Measurements from ENCODE around the gene PPEF1.

PPEF1 gene, protein sequence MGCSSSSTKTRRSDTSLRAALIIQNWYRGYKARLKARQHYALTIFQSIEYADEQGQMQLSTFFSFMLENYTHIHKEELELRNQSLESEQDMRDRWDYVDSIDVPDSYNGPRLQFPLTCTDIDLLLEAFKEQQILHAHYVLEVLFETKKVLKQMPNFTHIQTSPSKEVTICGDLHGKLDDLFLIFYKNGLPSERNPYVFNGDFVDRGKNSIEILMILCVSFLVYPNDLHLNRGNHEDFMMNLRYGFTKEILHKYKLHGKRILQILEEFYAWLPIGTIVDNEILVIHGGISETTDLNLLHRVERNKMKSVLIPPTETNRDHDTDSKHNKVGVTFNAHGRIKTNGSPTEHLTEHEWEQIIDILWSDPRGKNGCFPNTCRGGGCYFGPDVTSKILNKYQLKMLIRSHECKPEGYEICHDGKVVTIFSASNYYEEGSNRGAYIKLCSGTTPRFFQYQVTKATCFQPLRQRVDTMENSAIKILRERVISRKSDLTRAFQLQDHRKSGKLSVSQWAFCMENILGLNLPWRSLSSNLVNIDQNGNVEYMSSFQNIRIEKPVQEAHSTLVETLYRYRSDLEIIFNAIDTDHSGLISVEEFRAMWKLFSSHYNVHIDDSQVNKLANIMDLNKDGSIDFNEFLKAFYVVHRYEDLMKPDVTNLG

DNA sequence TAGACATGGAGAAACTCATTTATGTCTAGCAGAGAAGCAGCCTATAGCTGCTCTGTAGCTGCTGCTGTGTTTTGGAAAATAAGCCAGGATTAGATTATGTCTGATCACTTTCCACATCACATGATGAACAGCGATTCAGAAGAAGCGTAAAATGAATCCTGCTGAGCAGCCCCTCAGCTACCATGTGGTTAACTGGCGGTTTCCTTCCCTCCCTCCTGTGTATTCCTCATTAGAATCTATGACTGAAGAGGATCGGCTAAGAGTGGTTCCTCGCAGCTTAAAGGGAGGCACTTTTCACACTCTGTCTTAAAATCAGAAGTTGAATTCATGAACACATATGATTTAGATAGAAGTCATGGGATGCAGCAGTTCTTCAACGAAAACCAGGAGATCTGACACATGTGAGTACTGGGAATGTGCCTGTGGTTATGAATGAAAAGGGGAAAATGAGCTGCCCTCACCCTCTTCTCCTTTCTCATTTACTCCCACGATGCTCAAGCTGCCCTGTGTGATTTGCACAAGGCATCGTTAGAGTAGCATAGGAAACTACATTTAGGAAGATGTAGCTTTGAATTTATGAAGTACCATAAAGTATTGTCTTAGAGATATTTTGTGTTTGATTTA lies at the start of gene PPEF1:
Gene PPEF1 (plus strand): TSS at position 220 of the 624 bp plus-strand sequence. CDS start 136 bp downstream, at position 356.
- no peak for DNase-seq (ENCODE audit: low read depth, low spot score)

DNA sequence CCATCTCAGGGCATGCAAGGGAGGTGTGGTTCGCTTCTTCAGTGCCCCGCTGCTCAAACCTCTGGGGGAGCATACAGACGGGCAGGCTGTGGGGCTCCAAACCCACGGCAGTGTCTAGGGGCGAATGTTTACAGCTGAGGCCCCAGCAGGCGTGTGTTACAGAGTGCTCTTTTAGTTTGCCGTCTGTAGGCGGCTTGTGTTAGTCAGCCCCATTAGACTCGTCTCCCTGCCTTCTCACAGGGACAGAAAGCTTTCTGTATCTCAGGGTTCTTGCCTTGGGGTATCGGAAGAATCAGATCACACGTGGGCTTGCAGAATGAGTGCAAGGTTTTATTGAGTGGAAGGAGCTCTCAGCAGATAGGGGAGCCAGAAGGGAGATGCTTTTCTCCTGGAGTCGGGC lies 46.2 kb upstream of the PPEF1 start:
- DNase-seq (ENCODE audit: low read depth, low spot score): no peak

DNA sequence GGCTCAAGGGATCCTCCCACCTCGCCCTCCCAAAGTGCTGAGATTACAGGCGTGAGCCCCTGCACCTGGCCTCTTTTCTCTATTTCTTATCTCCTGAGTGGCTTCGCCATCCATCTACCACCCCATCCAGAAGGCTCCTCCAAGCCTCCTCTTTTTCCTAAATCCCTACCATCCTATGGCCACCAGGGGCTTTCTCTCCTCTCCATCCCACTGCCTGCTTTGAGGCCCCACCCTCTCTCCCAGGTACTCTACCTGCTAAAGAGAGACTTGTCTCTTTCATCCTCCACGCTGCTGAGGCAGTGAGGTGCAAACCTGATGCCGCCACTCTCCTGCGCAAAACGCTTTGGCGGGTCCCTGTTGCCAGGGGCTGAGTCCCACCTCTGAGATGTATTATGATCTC lies 42.5 kb upstream of the PPEF1 start:
- DNase-seq (ENCODE audit: low read depth, low spot score): peak; percentile 41

DNA sequence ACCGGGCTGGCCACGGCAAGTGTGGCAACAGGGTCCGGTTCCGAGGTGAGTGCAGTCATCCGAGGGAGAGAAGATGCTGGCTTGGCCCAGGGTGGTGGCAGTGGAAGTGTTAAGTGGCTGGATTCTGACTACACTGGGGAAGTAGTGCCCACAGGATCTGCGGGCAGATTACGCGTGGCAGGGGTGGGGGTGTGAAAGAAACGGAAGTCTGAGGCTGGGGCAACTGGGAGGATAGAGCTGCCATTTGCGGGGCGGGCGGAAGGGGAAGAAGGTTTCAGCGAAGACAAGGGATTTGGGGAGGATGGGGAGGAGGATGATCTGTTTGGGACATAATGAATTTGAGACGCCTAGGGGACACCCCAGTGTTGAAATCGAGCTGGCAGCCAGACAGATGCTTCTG lies 40.8 kb upstream of the PPEF1 start:
- DNase-seq (ENCODE audit: low read depth, low spot score): no peak

DNA sequence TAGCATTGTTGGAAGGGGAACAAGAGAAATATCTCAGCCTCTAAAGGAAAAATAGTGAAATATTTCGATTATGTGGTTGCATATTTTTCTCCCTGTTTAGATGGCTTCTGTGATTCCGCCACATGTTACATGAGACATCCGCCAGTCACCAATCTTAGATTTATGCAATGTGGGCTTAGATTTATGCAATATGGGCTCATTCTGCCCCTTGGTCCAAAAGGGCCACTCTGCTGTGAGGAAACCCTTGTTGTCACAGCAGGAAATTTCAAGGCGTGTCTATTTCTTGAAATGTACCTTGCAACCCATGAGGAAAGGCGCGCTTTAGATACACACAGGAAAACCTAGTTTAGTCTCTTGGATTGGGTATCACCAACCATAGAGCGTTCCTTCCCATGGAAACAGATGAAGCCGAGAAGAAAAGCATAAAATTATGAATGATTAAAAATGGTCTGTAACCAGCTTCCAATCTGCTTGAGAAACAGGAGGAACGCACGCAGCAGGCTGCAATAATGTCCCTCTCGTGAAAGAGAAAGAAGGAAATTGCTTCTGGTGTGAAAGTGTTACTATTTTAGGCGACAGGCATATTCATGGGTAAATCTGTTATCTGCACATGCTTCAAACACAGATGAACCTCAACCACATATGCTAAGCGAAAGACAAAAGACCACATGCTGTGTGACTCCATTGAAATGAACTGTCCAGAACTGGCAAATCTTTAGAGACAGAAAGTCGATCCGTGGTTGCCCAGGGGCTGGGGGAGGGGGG lies 39.2 kb upstream of the PPEF1 start:
- no peak for DNase-seq (ENCODE audit: low read depth, low spot score)

DNA sequence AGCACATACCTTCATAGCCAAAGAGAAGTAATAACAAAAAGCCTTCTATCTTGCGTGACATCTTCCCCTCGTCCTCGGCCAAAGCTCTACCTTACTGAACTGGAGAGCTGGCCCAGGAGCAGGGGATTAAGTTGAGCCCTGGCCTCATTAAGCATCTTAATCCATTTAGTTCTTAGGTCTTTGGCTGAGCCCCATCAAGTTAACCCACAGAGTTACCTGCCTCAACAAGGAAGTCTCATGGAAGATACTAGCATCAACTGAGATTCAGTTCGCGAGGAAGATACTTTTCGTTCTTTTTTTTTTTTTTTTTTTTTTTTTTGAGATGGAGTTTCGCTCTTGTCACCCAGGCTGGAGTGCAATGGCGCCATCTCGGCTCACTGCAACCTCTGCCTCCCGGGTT lies 35.4 kb upstream of the PPEF1 start, which contains the start of gene RS1:
Gene RS1 (minus strand): TSS at position 101 of the 400 bp plus-strand sequence. CDS start 40 bp downstream, at position 61.
- DNase-seq (ENCODE audit: low read depth, low spot score): no peak

DNA sequence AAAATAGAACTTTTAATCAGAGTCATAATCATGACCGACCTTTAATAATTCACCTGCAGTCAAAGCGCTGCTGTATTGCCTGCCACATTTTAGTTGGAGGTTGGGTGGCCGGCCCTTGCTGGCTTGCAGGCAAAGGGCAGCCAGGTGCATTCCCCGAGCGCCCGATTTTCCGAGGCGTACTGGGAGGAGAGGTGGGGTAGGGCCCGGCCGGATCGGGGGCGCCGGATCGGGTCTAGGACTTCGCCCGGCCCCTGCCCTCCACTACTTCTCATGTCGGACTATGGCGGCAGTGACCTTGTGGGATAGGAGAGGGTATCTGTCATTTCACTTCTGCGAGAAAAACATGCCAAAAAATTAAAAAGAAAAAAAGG lies 33.0 kb upstream of the PPEF1 start:
- DNase-seq (ENCODE audit: low read depth, low spot score): no peak

DNA sequence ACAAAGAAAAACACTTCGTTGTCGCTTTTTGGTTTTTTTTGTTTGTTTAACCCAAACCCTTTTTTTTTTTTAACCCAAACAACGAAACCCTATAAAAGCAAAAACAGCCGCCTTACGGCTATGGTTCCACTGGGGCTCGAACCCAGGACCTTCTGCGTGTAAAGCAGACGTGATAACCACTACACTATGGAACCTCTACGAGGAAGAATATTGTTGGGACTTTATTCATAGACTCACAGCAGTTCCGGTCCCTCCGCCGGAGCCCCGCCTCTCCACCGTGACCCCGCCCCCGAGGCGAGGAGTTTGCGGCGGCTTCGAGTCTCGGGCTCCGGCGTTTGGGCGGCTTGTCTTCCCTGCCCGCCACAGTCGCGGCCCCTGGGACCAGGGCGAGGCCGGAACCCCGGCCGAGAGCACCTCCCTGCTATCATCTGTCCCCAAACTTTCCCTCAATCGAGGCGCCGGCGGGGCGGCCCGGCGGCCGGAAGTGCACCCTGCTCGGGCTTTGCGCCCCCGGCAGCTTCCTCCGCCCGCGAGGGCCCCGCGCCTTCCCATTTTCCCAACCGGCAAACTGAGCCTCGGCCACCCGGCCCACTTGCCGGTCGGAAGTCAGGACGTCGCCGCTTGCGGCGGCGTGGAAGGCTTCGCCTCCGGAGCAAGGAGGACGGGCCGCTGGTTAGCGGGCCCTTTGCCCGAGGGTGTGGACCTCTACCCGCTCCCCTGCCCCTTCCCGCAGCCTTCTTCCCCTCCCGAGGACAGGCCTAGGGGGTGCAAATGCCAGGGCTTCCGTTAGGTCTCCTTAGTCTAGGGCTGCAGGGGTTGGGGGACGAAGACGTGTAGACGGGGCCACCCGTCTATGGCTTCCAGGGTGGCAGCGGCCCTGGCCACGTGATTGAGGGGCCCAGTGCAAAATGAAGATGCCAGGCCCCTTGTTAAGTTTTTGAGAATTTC lies 32.4 kb upstream of the PPEF1 start:
- peak; percentile 91 for DNase-seq (ENCODE audit: low read depth, low spot score)

DNA sequence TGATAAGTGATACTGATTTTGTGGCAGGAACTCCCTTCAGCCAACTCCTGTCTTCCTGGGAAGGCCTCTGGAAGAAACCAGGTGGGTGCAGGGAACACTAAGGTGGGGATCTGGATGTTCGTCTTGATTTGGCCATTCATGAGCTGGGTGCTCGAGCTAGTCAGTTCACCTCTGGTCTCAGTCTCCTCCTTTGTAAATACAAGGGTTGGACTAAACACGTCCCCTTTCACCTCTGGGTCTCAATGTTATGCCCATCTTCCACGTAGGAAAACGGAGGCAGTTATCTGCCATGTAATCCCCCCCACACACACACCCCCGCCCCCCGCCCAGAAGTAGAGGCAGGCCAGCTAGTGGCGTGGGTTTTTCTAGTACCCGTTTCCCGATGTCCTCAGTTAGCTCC lies 31.4 kb upstream of the PPEF1 start:
- no peak for DNase-seq (ENCODE audit: low read depth, low spot score)

DNA sequence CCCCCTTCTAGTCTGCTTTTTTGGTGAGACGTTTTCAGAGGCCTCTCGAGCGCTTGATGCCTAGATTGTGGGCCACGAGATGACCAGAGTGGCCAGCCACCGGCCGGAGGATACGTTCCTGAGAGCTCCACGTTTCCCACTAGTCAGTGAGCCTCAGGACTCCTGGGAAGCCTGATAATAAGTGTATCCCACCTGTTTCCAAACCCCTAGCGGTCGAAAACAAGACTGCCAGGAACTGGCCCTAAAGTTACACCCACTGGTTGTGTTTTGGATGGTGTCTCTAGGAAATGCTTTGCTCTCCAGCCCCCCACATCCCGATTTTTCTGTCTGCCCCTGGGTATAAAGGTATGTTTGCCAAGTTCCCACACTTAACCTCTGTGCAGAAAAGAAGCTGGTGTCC lies 31.0 kb upstream of the PPEF1 start:
- DNase-seq (ENCODE audit: low read depth, low spot score): peak; percentile 66

DNA sequence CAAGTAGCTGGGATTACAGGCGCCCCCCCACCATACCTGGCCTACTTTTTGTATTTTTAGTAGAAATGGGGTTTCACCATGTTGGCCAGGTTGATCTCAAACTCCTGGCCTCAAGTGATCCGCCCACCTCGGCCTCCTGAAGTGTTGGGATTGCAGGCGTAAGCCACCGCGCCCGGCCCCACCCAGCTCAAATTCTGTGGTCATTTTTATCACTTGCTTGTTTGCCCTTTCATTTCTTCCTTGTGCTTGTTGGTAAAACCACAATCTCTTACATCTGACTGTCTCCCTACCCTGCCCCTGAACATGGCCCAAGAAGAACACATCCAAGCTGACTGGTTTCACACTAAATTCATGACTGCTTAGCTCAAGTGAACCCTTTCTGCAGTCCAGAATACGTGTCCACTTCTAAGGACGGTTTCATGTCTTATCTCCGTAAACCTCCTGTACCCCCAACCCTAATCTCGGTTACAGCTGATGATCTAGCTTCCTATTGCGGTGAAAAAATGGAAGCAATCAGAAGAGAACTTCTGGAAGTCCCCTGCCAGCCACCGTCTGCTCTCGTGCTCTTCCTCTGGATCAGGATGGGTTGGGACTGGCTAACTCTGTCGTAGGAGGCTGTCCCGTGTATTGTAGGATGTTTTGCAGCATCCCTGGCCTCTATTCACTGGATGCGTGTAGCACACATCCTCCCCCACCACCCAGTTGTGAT lies 30.1 kb upstream of the PPEF1 start:
- DNase-seq (ENCODE audit: low read depth, low spot score): no peak

DNA sequence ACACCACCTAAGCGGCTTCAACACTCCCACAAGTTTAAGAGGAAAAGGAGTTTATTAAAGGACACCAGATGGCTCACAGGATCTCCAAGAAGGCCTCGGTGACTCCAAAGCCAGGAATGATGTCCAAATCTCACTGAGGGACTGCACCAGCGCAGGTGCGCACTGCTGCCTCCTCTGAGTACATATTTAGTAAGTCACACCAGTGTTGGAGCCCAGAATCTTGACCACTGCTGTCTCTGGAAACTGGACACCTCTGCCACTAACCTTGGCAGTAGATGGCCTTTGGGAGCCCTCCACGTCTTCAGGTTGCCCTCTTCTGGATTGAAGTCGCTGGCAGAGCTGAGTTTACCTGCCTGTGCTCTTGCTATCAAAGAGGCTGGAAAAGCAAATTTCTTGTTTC lies 25.4 kb upstream of the PPEF1 start:
- no peak for DNase-seq (ENCODE audit: low read depth, low spot score)

DNA sequence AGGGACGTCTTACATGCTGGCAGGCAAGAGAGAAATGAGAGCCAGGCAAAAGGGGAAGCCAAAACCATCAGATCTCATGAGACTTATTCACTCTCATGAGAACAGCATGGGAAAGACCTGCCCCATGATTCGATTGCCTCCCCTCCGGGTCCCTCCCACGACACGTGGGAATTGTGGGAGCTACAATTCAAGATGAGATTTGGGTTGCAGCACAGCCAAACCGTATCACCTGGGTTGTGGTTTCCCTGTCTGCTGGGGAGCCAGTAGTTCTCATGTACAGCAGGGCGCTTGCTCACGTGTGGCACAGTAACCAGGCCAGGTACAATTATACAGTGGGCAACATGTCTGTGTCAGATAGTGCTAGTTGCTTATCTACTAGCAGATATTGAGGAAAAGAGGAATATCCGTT lies 24.5 kb upstream of the PPEF1 start:
- no peak for DNase-seq (ENCODE audit: low read depth, low spot score)

DNA sequence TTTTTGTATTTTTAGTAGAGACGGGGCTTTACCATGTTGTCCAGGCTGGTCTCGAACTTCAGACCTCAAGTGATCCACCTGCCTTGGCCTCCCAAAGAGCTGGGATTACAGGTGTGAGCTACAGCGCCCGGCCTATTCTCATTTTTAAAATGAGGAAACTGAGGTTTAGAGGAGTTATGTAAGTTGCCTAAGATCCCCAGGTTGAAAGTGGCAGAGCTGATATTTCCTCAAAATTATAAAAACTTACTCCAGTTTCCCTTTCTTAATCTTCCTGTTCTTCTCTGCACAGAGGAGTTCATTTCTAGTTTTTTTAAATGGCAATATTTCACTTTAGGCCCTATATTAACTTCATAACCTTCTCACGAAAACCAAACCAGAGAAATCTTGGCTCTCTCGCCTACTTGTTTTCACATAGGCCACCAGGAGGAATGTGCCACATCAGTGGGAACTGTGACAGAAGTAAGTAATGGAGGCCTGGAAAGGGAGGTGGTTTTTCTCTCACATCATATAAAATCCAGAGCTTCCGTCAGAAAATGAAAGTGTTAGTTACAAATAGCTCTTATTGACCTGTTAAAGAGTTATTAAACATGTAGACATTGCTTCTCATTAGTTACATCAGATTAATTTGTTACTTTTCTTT lies 19.5 kb upstream of the PPEF1 start:
- DNase-seq (ENCODE audit: low read depth, low spot score): no peak

DNA sequence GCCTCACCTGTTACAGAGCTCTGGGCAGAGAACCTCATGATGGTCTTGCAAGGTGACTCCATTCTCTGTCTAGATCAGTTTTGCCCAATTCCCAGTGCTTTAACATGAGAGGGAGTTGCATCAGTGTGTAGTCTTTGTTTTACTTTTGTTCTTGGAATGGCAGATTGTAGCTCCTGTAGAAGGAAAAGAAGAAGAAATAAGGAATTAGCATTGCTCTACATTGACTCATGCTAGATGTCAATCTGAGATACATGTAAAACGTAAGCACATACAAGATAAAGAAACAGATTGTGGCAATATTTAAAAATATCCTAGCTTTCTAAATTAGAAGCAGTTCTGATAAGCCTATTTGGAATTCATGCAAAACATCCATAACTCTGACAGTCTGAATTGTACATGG lies 16.0 kb upstream of the PPEF1 start:
- no peak for DNase-seq (ENCODE audit: low read depth, low spot score)

DNA sequence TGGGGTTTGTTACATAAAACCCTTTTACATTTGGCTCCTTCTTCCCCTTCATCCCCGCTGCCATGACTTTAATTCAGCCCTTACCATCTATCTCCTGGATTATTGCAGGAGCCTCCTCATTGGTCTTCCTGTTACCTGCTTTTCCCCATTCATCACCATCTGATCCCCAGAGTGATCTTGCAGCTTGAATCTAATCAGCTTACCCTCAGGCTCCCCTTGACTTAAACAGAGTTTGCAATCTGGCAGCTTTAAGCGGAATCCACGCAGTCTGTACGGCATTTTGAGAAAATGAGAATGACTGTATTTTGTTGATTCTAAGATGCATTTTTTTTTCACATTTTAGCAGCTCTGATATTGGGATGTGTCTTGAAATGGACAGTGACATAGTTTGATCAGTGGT lies 14.9 kb upstream of the PPEF1 start:
- DNase-seq (ENCODE audit: low read depth, low spot score): no peak

DNA sequence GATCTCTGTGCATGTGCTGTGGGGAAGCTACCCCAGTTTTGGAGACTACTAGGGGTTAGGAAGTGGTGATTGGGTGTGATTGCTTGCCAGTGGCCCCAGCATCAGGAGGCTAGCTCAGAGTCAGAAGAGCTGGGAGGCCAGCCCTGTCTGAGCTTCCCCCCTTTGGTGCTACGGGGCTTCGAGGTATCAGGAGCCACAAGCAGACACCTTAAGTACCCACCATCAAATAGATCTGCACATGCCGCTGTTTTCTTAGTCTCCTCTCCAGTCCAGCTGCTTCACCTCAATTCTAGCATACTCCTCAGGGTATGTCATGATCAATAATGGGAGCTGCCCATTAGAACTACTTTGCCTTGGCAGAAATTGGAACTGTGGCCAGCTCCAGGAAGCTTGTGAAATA lies 10.8 kb upstream of the PPEF1 start:
- DNase-seq (ENCODE audit: low read depth, low spot score): no peak

DNA sequence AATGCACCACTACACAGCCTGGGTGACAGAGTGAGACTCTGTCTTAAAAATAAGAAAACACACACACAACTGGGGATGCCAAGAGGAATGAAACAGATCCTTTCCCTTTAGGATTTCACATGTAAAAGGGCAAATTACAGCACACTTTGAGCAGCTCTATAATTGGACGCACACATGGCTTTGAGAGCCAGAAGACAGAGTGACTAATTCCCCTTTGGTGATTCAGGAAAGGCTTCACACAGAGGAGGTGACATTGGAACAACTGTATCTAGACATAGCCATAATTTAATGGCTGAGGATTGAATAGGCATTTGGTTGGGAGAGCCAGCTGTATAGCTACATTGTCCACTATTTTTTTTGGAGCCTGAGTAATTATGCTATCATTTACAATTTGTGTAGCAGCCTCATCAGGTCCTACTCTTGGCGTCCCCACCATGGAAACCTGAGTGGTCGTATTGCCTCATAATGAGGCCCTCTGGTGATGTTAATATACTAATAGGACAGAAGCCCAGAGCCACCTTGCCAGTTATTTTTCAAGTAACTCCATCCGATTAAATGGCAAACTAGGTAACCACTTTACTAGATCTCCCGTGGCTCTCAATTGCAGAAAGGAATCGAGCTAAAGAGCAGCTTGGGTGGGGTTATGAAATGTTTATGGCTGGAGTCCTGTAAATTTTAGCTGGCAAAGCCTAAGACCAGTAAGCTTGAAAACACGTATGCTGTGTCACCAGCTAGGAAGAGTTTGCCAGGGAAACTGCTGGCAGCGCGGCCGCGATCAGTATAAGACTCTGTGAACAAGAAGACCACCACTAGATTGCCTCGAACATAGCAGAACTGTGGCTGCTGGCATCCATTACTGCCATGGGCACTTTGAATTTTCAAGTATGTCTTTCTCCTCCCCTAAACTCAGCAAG lies 8.5 kb upstream of the PPEF1 start:
- no peak for DNase-seq (ENCODE audit: low read depth, low spot score)
